HG03442 (cell line): Measurements from ENCODE around the gene ESYT3.
"Not testable (repeated sequence)": the region's sequence is repeated elsewhere in the genome, so short reads cannot be mapped to it uniquely, and the experiment has no call there.

Experiments used
- ATAC-seq: cut with Tn5 transposase; IDR thresholded peaks from one replicate; pipeline ENCODE4 v1.9.1; 2021; ENCODE audit warnings: mild to moderate bottlenecking, moderate library complexity; ENCODE audit not compliant: unreplicated experiment

Gene ESYT3

DNA sequence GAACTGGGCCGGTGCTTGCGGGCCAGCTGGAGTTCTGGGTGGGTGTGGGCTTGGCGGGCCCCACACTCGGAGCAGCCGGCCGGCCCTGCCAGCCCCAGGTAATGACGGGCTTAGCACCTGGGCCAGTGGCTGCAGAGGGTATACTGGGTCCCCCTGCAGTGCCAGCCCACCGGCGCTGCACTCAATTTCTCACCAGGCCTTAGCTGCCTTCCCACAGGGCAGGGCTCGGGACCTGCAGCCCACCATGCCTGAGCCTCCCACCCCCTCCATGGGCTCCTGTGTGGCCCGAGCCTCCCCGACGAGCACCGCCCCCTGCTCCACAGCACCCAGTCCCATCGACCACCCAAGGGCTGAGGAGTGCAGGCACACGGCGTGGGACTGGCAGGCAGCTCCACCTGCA lies 50.3 kb downstream of the ESYT3 start:
- not testable (repeated sequence) for ATAC-seq

DNA sequence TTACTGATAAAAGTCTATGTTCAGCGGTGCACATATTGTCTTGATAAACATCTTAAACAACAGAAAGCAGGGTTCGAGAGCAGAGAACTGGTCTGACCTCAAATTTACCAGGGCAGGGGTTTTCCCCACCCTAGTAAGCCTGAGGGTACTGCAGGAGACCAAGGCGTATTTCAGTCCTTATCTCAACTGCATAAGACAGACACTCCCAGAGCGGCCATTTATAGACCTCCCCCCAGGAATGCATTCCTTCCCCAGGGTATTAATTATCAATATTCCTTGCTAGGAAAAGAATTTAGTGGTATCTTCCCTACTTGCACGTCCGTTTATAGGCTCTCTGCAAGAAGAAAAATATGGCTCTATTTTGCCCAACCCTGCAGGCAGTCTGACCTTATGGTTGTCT lies 52.2 kb downstream of the ESYT3 start:
- not testable (repeated sequence) for ATAC-seq

DNA sequence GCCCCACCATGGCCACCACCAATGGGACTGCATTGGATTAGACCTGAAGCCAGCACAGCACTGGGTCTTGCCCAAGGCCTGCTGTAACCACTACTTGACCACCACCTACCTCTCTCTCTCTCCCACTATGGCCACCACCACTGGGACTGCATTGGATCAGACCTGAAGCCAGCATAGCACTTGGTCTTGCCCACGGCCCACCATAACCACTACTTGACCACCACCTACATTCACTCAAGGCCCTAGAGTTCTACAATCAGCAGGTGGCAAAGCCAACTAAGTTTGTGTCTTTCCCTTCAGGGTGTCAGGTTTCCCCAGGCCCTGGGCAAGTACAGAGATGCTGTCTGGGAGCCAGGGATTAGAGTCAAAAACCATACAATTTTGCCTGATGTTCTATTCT lies 57.6 kb downstream of the ESYT3 start:
- no peak for ATAC-seq

DNA sequence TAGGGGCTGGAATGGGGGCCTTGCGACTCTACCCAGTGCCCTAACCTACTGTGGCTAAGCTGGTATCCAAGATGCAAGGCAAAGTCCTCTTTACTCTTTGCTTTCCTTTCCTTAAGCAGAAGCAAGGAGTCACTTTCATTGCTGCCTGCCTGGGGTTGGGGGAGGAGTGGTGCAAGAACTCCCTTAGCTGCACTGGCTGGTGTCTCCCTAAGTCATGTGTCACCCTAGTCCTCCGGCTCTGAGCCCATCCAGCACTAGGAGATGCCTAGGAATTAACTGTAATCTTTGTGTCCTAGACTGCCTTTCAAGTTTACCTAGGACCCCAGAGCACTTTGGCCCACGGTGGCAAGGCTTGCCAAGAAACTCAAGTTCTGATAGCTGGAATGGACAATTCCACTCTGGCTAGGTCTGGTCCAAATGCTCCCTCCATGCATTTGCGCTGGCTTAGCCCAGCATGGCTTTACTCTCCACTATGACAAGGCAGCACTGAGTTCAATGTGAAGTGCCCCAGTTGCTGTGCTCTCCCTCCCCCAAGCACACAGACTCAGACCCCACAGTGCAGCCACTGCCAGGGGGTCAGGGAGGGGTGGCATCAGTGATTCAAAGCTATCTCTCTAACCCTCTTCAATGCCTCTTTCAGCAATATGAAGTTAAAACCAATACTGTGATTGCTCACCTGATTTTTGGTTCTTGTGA lies 58.7 kb downstream of the ESYT3 start:
- ATAC-seq: no peak

DNA sequence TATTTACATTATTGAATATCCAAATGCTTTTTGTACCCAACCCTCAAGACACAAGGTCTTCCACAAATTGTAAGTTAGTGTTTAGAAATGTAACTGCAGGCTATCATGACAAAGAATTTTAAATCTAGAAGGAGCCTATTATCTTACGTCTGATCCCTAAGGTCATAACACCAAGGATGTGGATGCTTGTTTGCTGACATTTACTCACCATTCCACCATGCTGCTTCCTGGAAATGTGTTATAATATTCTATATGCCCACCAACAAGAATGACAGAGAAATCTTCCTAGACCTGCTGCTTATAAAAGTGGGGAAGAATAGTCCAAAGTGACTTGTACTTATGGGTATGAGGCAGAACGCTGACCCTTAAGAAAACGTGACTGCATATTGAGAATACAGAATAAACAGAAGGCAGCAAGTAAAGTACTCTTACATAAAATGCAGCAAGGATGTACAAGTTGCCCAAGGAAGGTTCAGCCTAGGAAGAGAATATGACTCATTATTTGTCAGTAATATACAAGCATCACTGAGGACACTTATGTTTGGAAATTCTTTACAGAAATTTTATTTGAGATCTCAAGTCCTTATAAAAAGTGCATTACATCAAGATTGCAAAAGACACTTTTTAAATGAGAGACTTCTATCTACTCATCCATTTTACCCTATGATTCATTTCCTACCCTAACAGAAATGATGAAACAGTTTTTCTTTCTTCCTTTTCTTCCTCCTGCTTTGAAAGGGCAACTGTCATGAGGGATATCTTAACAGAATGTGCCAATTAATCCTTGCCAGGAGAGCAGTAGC lies 59.6 kb downstream of the ESYT3 start:
- ATAC-seq: no peak

DNA sequence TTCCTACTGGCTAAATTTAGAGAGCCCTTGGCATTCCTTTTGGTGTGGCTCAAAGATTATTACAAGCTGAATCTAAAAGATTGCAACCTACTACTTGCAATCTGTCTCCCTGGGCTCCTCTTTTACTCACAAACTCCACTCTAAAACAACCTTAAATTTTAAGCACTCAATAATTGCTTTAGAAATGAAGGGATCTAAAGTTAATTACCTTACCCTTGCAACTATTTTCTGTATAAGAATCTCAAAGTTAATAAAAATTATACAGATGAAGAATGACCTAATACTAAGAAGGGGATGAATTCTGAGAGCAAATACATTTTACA lies 60.2 kb downstream of the ESYT3 start:
- no peak for ATAC-seq

DNA sequence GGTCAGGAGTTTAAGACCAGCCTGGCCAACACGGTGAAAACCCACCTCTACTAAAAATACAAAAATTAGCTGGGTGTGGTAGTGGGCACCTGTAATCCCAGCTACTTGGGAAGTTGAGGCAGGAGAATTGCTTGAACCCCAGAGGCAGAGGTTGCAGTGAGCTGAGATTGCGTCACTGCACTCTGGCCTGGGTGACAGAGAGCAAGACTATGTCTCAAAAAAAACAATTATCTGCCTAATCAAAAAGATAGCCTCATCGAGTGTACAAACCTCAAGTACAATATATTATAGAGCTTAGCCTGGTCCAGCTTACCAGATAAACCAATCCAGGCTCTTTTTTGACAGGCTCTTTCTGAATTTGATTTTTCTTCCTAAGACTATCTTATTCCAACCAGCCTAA lies 61.2 kb downstream of the ESYT3 start:
- not testable (repeated sequence) for ATAC-seq

DNA sequence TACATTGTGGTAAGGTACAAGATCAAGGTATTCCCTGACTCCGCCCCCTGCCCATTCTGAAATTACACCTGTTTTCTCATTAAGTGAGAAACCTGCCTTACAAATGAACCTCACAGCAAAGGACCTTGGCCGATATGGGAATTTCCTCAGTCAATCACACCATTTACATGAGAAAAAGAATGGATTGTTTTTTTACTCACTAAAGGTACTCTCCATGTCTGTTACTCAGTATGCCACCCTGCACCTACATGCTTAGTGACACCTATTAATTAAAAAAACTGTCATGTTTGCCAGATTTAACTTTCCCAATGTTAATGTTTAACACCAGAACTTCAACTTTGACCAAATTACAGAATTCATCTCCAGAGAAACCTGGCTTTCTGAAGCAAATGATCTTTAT lies 62.0 kb downstream of the ESYT3 start:
- ATAC-seq: no peak

DNA sequence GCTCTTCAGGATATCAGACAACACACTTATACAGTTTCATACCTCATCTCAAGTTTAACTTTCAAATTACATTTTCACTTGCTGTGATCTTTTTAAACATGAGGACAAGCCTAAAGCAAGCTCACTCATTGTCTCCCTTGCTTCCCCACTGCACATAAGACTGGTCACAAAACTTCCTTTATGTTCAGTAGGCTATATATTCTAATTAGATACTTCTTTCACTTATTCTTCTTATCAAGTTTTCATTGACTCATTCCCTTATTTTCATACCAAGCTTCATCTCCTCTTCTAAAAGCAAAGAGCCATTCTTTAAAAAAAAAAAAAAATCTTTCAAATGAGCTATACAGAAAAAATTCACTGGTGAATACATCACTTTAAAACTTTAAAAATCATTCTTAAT lies 62.6 kb downstream of the ESYT3 start:
- no peak for ATAC-seq

DNA sequence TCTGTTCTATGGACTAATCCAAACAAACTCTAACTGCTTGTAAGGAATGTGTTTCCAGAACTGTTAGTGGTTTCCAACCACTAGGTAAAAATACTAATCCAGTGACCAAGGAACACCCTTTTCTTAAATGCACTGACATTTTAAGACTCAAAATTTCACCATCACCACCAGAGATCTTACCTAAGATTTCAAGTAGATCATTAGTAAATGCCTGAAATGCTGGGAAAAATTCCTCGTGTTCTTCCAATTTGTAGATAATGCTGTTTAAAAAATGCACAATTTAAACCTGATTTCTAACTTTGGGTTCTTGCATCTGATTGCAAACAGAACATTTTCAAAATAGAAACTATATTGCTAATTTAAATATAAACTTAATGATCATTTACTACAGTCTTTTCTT lies 63.4 kb downstream of the ESYT3 start:
- ATAC-seq: no peak

DNA sequence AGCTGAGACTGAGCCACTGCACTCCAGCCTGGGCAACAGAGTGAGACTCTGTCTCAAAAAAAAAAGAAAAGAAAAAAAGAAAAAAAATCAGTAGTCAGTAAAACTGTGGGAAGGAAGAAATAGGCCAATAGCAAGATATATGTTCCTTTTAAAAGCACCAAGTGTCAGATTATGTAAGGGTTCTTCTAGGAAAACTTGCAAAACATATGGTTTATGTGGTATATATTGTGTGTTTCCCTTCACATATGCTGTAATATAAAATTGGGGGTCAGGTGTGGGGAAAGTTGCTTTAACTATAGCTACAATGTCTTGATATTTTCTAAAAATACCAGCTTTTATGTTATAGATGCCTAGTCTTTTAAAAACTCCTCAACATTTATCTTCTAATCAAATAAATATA lies 64.6 kb downstream of the ESYT3 start:
- no peak for ATAC-seq

DNA sequence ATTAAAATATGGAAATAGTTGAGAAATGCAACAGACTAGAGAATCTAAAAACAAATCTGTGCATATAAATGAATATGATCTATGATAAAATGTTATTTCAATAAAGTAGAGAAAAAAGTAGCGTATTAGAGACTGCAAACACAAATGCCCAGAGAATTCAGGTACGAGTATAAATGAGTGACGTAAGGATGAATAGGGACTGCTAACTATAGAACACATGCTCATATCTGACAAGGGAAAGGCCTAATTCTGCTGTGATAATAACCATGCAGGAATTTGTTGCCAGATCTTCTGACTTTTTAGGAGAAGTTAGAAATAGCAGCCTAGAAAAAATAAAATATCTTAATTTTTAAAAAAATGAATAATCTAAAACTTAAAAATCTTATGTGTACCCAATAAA lies 73.1 kb downstream of the ESYT3 start:
- no peak for ATAC-seq

DNA sequence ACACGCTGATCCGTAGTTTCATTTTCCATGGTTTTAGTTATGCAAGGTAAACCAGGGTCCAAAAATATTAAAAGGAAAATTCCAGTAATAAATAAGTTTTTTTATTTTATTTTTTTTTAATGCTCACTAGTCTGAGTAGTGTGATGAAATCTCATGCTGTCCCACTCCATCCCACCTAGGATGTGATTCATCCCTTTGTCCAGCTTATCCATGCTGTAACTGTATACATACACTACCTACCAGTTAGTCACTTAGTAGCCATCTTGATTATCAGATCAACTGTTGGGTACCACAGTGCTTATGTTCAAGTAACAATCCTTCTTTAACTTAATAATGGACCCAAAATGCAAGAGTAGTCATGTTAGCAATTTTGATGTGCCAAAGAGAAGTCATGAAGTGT lies 75.2 kb downstream of the ESYT3 start:
- no peak for ATAC-seq

DNA sequence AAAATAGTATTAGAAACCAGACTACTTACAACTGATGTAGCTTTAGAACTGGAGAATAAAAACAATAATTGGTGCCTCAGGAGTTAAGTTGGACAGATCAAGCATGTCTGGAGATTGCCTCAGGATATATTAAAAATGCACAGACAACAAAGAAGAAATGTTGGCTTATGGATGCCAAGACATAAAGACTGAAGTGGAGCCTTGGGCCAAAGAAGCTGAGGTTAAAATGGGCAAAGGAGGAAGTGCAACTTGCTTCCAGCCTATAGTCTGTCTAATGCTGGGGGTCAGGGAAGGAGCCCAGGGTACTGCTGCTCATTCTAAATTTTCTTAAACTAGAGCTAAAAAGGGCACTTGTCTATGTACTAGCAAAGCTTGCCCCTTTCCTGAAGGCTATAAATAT lies 77.5 kb downstream of the ESYT3 start:
- ATAC-seq: no peak

DNA sequence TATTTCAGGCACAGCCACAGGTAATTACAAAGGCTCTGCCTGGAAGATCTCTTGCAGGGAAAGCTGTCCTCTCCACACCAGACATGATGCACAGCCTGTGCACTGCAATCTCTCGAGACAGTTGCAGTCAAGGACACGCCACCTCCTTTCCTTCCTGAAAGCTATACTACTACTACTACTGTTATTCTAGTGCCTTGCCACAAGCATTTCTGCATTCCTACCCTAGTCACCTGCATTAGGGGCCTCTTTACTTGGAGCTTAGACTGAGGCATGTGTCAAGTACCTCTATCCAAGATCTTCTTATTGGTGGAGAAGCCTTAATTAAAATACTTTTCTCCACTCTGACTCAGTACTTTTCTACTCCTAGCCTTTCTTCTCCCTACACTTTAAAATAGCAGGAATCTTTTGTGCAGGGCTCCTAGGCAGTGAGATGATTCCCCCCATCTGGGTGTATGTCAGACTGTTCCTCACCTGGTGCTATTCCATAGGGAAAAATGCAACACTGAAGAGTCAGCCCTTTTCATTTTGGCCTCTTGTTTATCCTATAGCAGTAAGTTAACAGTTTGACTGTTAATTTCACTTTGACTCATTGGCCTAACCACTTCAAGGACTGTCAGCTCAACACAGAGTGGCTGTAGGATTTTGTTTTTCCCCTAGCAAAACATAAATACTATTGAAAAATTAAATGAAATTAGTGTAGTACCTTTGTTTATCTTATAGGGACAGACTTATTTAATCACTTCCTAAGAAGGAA lies 78.9 kb downstream of the ESYT3 start:
- peak; percentile 91 for ATAC-seq

DNA sequence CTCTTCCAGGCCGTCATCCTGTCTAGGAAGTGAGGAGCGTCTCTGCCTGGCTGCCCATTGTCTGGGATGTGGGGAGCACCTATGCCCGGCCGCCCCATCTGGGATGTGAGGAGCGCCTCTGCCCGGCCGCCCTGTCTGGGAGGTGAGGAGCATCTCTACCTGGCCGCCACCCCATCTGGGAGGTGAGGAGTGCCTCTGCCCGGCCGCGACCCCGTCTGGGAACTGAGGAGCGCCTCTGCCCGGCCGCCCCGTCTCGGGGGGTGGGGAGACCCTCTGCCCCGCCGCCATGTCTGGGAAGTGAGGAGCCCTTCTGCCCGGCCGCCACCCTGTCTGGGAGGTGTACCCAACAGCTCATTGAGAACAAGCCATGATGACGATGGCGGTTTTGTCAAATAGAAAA lies 87.0 kb downstream of the ESYT3 start:
- not testable (repeated sequence) for ATAC-seq
